GM12891 (cell line): Measurements from ENCODE around the gene TMEM150B.

Experiments
- POLR2A ChIP-seq: IDR thresholded peaks from 2 replicates; pipeline ENCODE4 v1.6.1; 2011; ENCODE audit warnings: low read depth, low read length, control low read depth
- POLR2AphosphoS5 ChIP-seq: IDR thresholded peaks from 2 replicates; pipeline ENCODE4 v1.6.1; 2011; ENCODE audit warnings: low read depth, low read length, control low read depth
- TAF1 ChIP-seq: IDR thresholded peaks from 2 replicates; pipeline ENCODE4 v1.6.1; 2011; ENCODE audit warnings: low read depth, low read length, control low read depth

GRCh38 chr19:55354698-55355212, 29.6 kb upstream of the TMEM150B start, which contains the start of gene COX6B2:
- TF ChIP-seq POLR2A (no peak), POLR2AphosphoS5 (no peak), TAF1 (no peak)
